KMS-11 (cell line): ENCODE data around the gene NOC4L.

Experiments used
- H2AFZ ChIP-seq: fragments of 200-600 bp; sonication (generic); 2 replicates; pipeline ENCODE4 v1.6.1; 2016; ENCODE audit warnings: antibody characterized with exemption, mixed run types, low read depth
- H3K27ac ChIP-seq: fragments of 200-600 bp; sonication (generic); 2 replicates; pipeline ENCODE4 v1.6.1; 2016; ENCODE audit warnings: mild to moderate bottlenecking, mixed run types
- H3K27me3 ChIP-seq: fragments of 200-600 bp; sonication (generic); 2 replicates; pipeline ENCODE4 v1.6.1; 2017; ENCODE audit warnings: mild to moderate bottlenecking, low read depth, mixed run types, moderate library complexity; ENCODE audit not compliant: insufficient read depth
- H3K36me3 ChIP-seq: fragments of 200-600 bp; sonication (generic); 2 replicates; pipeline ENCODE4 v1.6.1; 2017; ENCODE audit warnings: mild to moderate bottlenecking, mixed run types; ENCODE audit not compliant: insufficient read depth
- H3K4me1 ChIP-seq: fragments of 200-600 bp; sonication (generic); 2 replicates; pipeline ENCODE4 v1.6.1; 2016; ENCODE audit warnings: mild to moderate bottlenecking, low read depth, mixed run types; ENCODE audit not compliant: poor library complexity, severe bottlenecking
- H3K4me2 ChIP-seq: fragments of 200-600 bp; sonication (generic); 2 replicates; pipeline ENCODE4 v1.7.0; 2016; ENCODE audit warnings: mild to moderate bottlenecking, mixed run types
- H3K4me3 ChIP-seq: fragments of 200-600 bp; sonication (generic); IDR thresholded peaks from 2 replicates; pipeline ENCODE4 v1.6.1; 2017; ENCODE audit warnings: low read depth, low read length, mixed read lengths; ENCODE audit not compliant: insufficient read depth
- H3K79me2 ChIP-seq: fragments of 200-600 bp; sonication (generic); 2 replicates; pipeline ENCODE4 v1.6.1; 2016; ENCODE audit warnings: low read depth, mixed run types; ENCODE audit not compliant: insufficient read depth
- H3K9ac ChIP-seq: fragments of 200-600 bp; sonication (generic); 2 replicates; pipeline ENCODE4 v1.6.1; 2016; ENCODE audit warnings: mild to moderate bottlenecking, mixed run types
- H4K20me1 ChIP-seq: fragments of 200-600 bp; sonication (generic); 2 replicates; pipeline ENCODE4 v1.6.1; 2016; ENCODE audit warnings: mild to moderate bottlenecking, mixed run types; ENCODE audit not compliant: insufficient read depth
- TF ChIP-seq, protein P1 (sequence below): fragments of 200-600 bp; sonication (generic); conservative IDR thresholded peaks from 2 replicates; pipeline ENCODE4 v1.6.1; 2017; ENCODE audit warnings: low read depth, mild to moderate bottlenecking, antibody characterized with exemption, low read length, moderate library complexity, mixed read lengths

The NOC4L gene

DNA sequence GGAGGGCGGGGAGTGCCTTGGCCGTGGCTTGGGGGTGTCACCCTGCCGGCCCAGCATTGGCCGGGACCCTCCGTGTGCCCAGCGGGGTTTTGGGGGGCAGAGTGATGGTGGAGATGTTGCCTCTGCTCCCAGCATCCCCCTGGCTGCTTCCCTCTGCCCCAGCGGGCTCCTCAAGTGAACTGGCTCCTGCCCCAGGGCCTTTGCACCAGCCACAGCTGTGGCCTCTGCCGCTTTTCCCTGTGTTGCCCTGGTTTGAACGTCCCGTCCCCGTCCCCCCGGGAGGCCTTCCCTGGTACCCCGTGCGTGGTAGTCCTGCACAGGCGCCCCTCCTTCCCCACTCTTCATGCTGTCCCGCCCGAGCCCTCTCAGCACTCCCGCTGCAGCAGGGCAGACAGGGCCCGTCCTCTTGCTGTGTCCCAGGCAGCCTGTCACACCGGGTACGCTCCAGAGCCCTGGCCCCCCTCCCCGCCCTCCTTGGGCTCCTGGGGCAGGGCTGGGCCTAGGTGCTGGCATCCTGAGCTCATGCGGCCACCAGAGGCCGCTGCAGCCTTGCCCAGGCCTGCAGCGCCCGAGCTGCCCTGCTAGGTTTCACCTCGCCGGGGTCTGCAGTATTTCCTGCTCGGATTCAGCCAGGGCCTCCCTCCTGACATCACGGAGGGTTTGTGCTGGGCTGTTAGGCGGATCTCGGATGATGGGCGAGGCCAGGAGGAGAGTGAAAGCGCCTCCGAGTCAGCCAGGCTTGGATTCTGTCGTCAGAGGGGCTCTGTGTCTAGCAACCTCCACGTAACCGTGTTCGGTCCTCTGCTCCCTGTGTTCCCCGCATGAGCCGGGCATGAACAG is 9.5 kb downstream of the NOC4L start:
- TF ChIP-seq, protein P1, sequence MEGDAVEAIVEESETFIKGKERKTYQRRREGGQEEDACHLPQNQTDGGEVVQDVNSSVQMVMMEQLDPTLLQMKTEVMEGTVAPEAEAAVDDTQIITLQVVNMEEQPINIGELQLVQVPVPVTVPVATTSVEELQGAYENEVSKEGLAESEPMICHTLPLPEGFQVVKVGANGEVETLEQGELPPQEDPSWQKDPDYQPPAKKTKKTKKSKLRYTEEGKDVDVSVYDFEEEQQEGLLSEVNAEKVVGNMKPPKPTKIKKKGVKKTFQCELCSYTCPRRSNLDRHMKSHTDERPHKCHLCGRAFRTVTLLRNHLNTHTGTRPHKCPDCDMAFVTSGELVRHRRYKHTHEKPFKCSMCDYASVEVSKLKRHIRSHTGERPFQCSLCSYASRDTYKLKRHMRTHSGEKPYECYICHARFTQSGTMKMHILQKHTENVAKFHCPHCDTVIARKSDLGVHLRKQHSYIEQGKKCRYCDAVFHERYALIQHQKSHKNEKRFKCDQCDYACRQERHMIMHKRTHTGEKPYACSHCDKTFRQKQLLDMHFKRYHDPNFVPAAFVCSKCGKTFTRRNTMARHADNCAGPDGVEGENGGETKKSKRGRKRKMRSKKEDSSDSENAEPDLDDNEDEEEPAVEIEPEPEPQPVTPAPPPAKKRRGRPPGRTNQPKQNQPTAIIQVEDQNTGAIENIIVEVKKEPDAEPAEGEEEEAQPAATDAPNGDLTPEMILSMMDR = peak; percentile 47
- no peak overlapping the region for H3K9ac ChIP-seq
- no peaks in the 10 kb centered on the region for H3K79me2 ChIP-seq
- no peaks in the 10 kb centered on the region for H3K27me3 ChIP-seq
- no peak overlapping the region for H3K4me2 ChIP-seq
- no peaks in the 10 kb centered on the region for H3K4me1 ChIP-seq
- H3K36me3 ChIP-seq = no peaks in the 10 kb centered on the region
- H3K27ac ChIP-seq = no peak overlapping the region
- H4K20me1 ChIP-seq = no peaks in the 10 kb centered on the region
- no peak overlapping the region for H3K4me3 ChIP-seq
- no peak overlapping the region for H2AFZ ChIP-seq

GRCh38 chr12:132154341-132154761 is 10.1 kb downstream of the NOC4L start:
- H3K79me2 ChIP-seq = no peaks in the 10 kb centered on the region
- no peak overlapping the region for H3K27ac ChIP-seq
- H3K4me3 ChIP-seq = no peak overlapping the region
- H4K20me1 ChIP-seq = no peaks in the 10 kb centered on the region
- H2AFZ ChIP-seq = no peak overlapping the region
- TF ChIP-seq, protein P1 = no peak
- no peak overlapping the region for H3K9ac ChIP-seq
- no peak overlapping the region for H3K4me2 ChIP-seq
- no peaks in the 10 kb centered on the region for H3K27me3 ChIP-seq
- H3K36me3 ChIP-seq = no peaks in the 10 kb centered on the region
- H3K4me1 ChIP-seq = no peaks in the 10 kb centered on the region

DNA sequence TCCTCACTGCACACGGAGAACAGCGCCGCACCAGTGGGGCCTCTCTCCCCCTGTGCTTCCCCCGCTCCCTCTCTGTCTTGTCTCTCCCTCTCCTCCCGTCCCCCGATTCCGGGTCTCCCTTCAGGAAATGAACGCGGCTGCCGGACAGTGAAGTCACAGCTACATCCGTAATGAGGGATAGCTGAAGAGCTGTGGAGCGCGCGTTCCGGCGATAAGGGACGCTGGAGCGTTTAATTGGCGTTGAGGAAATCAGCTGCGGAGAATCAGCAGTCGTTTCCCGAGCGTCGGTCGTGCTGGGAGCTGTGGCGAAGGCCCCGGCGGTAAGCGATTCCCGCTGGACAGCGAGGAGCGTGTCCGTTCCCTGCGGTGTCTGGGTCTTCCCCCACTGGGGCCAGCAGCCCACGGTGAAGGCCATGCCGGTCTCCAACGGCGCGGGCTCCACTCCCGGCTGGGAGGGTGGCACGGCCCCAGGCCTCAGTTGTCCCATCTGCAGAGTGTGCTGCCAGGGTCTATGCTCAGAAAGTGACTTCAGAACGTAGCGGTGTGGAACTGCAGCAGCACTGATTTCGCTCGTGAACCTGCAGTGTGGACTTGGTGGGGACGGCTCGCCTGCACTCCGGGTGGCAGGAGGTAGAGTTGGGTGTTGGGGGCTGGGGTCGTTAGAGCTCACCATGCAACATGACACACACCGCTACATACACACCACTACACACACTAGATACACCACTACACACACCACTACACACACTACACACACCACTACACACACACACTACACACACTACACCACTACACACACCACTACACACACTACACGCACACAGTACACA is 10.9 kb downstream of the NOC4L start:
- Histone ChIP-seq H4K20me1 (no peaks in the 10 kb centered on the region), H3K27me3 (no peaks in the 10 kb centered on the region), H3K4me1 (no peaks in the 10 kb centered on the region), H3K4me2 (no peak overlapping the region), H2AFZ (no peak overlapping the region), H3K4me3 (no peak overlapping the region), H3K9ac (no peak overlapping the region), H3K27ac (no peak overlapping the region), H3K79me2 (no peaks in the 10 kb centered on the region), H3K36me3 (no peaks in the 10 kb centered on the region)
- TF ChIP-seq, protein P1 = no peak

- Histone ChIP-seq H3K27me3 (no peaks in the 10 kb centered on the region), H3K4me1 (no peaks in the 10 kb centered on the region), H3K4me2 (no peak overlapping the region), H3K4me3 (no peak overlapping the region), H3K36me3 (no peaks in the 10 kb centered on the region), H2AFZ (no peak overlapping the region), H3K79me2 (no peaks in the 10 kb centered on the region), H4K20me1 (no peaks in the 10 kb centered on the region), H3K9ac (no peak overlapping the region), H3K27ac (no peak overlapping the region)
- TF ChIP-seq, protein P1 = no peak
Observed at GRCh38 chr12:132155771-132156572, 11.7 kb downstream of the NOC4L start.
